Raji (cell line): ENCODE data around the gene RPN2.

ENCODE experiments used
- POLR2A ChIP-seq: IDR thresholded peaks from 2 replicates; pipeline ENCODE4 v1.6.1; 2011; ENCODE audit warnings: low read depth, low read length, control low read depth; ENCODE audit not compliant: insufficient read depth

Gene RPN2

GRCh38 chr20:37178839-37179682 is at the start of gene RPN2, which contains the start of gene MROH8:
Gene RPN2 (plus strand): TSS chr20:37179330. CDS start chr20:37179357, 27 bp downstream.
Gene MROH8 (minus strand): TSS chr20:37179548.
- peak; percentile 68 for TF ChIP-seq POLR2A

DNA sequence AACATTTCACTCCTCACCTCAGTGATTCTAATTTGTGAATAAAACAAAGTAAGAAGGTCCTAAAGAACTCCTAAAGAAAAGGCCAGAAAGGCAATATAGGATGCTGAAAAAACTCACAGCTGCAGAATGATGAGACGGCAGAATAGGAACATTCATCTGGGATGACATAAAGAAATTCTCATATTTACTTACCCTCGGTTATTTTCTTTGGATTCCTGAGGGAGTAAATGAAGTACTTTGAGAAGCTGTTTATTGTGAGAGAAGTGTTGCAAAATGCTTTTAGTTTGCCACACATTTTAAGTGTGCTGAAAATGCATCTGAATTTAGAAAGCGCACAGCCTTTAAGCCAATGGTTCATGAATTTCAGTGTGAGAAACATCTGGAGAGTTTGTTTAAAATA is 47.6 kb upstream of the RPN2 start:
- TF ChIP-seq POLR2A: no peak

- no peak for TF ChIP-seq POLR2A
Observed at GRCh38 chr20:37133952-37134351, 45.2 kb upstream of the RPN2 start.

GRCh38 chr20:37137547-37137946 is 41.6 kb upstream of the RPN2 start:
- no peak for TF ChIP-seq POLR2A

DNA sequence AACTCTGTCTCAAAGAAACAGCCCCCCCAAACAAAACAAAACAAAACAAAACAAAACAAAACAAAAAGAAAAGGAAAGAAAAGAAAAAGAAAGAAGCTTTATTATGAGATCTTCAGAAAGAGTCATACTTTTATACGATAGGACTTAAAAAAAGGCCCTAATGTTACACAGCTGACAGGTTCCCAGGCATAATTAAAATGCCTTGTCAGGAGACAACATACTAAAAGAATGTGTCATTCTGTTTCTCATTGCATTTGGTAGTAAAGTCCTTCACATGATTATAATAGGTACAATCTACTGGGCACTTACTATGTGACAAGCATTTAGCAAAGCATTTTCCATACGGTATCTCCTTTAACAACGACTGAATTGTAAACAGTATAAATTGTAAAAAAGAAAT is 36.4 kb upstream of the RPN2 start:
- TF ChIP-seq POLR2A: no peak

DNA sequence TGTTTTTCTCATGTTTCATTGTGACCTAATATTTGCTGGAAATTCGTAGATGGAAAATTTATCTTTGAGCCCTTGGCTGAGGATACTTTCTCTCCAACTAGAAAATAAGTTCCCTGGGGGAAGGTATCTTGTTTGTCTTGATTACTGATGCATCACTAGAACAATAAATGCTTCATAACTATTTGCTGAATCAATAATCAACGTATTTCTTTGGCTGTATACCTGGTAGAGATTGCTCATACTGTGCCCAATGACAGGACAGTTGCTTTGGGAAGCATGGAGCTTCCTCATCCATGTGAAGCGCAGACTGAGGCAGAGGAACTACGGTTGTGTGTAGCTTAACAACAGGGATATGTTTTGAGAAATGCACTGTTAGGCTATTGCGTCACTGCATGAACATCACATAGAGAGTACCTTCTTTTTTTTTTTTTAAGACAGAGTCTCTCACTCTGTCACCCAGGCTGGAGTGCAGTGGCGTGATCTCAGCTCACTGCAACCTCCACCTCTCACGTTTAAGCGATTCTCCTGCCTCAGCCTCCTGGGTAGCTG is 34.2 kb upstream of the RPN2 start:
- TF ChIP-seq POLR2A: no peak

DNA sequence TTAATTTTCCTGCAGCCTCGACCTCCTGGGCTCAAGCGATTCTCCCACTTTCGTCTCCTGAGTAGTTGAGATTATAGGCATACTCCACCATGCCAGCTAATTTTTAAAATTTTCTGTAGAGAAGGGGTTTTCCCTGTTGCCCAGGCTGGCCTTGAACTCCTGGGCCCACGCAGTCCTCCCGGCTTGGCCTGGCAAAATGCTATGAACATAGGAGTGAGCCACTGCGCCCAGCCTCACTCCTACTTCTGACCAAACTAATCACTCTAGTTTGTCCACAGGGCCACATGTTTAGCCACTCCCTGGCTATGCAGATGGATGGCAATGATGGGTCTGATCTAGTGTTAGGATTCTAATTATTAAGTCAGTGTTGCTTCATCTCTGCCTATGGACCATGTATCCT is 31.9 kb upstream of the RPN2 start:
- TF ChIP-seq POLR2A: no peak

GRCh38 chr20:37151529-37151928 is 27.6 kb upstream of the RPN2 start:
- TF ChIP-seq POLR2A: no peak

DNA sequence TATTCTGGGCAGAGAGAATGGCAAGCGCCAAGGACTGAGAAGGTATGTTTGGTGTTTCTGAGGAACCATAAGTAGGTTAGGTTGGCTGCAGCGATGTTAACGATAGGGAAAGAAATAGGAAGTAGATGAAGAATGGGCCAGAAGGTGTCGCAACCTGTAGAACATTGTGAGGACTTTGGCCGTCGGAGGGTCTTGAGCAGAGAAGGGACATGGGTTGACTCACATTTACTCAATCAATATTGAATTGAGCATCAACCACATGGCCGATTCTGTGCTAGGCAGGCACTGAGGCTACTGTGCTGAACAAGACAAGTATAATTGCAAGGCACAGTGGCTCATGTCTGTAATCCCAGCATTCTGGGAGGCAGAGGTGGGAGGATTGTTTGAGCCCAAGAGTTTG is 26.8 kb upstream of the RPN2 start:
- no peak for TF ChIP-seq POLR2A

- no peak for TF ChIP-seq POLR2A
Observed at GRCh38 chr20:37154684-37155298, 24.3 kb upstream of the RPN2 start.

DNA sequence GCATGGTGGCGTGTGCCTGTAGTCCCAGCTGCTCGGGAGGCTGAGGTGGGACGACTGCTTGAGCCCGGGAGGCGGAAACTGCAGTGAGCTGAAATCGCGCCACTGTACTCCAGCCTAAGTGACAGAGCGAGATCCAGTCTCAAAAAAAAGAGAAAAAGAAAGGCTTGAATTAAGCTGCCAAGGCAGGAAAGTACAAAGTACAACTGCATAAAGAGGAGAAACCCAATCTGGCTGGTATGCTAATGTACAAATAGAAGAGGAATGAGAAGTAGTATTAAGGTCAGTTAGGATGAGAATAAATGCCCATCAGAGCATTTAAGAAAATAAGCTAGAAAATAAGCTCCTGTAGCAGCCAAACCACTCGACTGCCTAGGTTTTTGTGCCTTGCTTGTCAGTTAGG is 23.1 kb upstream of the RPN2 start:
- no peak for TF ChIP-seq POLR2A

- no peak for TF ChIP-seq POLR2A
Observed at GRCh38 chr20:37158248-37158647, 20.9 kb upstream of the RPN2 start.

DNA sequence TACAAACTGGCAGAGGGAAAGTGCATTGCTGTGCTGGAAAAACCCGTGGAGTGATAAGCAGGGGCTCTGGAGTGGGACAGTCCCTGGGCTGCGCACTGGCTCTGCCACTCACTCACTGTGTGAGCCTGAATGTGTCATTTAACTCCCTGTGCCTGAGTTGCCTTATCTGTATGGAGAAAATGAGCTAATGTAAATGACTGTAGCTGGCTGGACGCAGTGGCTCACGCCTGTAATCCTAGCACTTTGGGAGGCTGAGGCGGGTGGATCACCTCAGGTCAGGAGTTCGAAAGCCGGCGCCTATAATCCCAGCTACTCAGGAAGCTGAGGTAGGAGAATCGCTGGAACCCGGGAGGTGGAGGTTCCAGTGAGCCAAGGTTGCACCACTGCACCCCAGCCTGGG is 18.4 kb upstream of the RPN2 start:
- TF ChIP-seq POLR2A: no peak

DNA sequence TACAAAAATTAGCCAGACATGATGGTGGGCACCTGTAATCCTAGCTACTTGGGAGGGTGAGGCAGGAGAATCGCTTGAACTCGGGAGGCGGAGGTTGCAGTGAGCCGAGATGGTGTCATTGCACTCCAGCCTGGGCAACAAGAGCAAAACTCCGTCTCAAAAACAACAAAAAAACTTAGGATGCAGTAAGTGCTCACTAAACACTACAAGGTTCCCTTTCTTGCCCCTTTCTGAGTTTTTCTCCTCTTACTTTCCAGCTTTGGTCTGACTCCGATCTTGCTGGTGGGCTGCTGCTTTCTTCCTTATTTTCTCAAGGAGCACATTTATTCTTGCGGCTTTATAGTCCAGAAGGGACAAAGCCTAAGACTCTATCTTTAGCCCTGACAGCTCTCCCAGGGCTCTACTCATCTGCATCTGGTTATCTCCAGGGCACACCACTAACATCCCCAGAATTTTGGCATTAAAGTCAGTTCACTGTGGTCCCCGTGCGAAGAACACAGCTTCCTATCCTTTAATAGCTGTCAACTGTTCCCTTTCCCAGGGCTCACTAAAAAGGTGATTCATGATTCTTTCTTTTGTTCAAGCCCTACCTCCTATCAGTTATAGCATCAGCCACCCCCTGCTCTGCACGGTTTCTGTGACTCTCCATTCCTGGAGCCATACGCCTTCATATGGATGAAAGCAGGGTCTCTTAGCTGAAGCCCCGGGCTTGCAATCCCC is 17.1 kb upstream of the RPN2 start:
- no peak for TF ChIP-seq POLR2A

DNA sequence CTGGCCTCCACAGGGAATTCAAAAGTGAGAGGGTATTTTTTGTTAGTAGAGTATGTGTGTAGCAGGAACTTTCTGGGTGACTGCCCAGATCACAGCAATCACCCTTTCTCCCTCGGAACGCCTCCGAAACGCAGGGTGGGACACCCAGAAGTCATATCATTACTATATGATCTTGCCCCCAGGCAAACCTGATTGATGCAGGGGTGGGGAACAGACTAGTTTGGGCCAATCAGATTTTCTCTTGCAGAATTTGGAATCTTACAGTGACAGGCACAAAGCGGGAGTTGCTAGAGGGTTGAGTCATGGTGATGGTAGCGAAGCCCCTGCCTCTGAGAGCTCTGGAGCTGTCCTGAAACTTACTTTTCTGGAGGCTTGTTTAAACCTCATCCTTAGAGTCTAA is 16.5 kb upstream of the RPN2 start:
- no peak for TF ChIP-seq POLR2A

DNA sequence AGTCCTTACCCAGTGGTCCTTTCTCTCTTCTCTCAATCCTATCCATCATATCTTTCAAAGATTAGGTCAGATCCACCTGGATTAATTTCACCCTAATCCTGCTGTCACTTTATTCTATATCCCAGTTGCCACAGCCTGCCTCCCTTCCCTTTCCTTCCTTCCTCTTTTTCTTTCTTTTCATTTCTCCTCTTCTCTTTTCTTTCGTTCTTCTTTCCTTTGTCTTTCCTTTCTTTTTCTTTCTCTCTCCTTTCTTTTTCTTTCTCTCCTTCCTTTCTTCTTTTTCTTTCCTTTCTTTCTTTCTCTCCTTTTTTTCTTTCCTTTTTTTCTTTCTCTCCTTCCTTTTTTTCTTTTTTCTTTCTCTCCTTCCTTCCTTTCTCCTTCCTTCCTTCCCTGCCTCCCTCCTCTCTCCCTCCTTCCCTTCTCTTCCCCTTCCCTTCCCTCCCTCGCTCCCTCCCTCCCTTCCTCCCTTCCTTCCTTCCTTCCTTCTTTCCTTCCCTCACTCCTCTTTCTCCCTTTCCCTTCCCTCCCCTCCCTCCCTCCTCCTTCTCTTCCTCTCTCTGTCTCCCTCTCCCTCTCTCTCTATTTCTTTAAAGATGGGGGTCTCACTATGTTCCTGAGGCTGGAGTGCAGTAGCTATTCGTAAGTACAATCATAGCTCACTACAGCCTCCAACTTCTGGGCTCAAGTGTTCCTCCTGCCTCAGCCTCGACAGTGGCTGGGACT is 15.1 kb upstream of the RPN2 start:
- TF ChIP-seq POLR2A: no peak

GRCh38 chr20:37165031-37165430 is 14.1 kb upstream of the RPN2 start:
- TF ChIP-seq POLR2A: no peak
